HepG2 (cell line): ENCODE results near the gene ARVCF. TPM values are rescaled to one million over a fixed set of nuclear protein-coding genes. Genes with fewer than 3 reads are reported as not detected.

Experiments used
- CBX1 ChIP-seq: IDR thresholded peaks from one replicate; pipeline ENCODE4 v1.6.1; 2016; ENCODE audit warnings: antibody characterized with exemption, low read depth
- NFATC3 ChIP-seq: sonication (generic); formaldehyde crosslinking; IDR thresholded peaks from 2 replicates; pipeline ENCODE4 v1.5.1; 2020; ENCODE audit warnings: mild to moderate bottlenecking, missing genetic modification reagents
- ZNF550 ChIP-seq: sonication (generic); formaldehyde crosslinking; IDR thresholded peaks from 2 replicates; pipeline ENCODE4 v1.4.0; 2020; ENCODE audit warnings: mild to moderate bottlenecking, missing genetic modification reagents, borderline replicate concordance
- ZNF577 ChIP-seq: sonication (generic); formaldehyde crosslinking; IDR thresholded peaks from 2 replicates; pipeline ENCODE4 v1.4.0; 2020; ENCODE audit warnings: mild to moderate bottlenecking, low read depth, missing genetic modification reagents, borderline replicate concordance
- ZNF644 ChIP-seq: IDR thresholded peaks from 2 replicates; pipeline ENCODE4 v1.6.1; 2016; ENCODE audit warnings: low read depth
- ZNF713 ChIP-seq: sonication (generic); formaldehyde crosslinking; IDR thresholded peaks from 2 replicates; pipeline ENCODE4 v1.4.0; 2020; ENCODE audit warnings: mild to moderate bottlenecking, missing genetic modification reagents
- polyA plus RNA-seq, 8 experiments: library from polyadenylated mRNA; depleted of rRNA in 3 of 8; stranded (reverse) in 7 of 8; unstranded in 1 of 8; fragments of >200 nt; fragmentation: Illumina TruSeq in 4 of 8; extraction: Trizol in 4 of 8; gene quantifications; 2 replicates each; pipeline versions ENCODE4 v1.2.1 to v1.2.3, GENCODE V29; 2011 to 2016; ENCODE audit warnings: low read depth in 4 of 8, missing spikeins in 1 of 8, mixed read lengths in 1 of 8; ENCODE audit not compliant: insufficient read depth in 1 of 8
- total RNA-seq, 5 experiments: library from RNA; depleted of rRNA; stranded (reverse); fragments of >200 nt; fragmentation: Illumina TruSeq; extraction: Trizol; gene quantifications; 2 replicates each; pipeline ENCODE4 v1.2.3, GENCODE V29; 2016; ENCODE audit warnings: low read depth in 1 of 5
- TF ChIP-seq, protein P1 (sequence below): sonication (generic); formaldehyde crosslinking; IDR thresholded peaks from 2 replicates; pipeline ENCODE4 v1.5.1; 2020; ENCODE audit warnings: mild to moderate bottlenecking, missing genetic modification reagents, borderline replicate concordance
- TF ChIP-seq, protein P2 (sequence below): sonication (generic); formaldehyde crosslinking; conservative IDR thresholded peaks from 2 replicates; pipeline ENCODE4 v1.8.0; 2022; ENCODE audit warnings: mild to moderate bottlenecking, moderate library complexity, missing genetic modification reagents
- TF ChIP-seq, protein P3 (sequence below), 2 experiments: sonication (generic) in 1 of 2; formaldehyde crosslinking in 1 of 2; IDR thresholded peaks; 2 replicates each; pipeline versions ENCODE4 v1.4.0 to v1.6.1; 2018 to 2020; ENCODE audit warnings: missing genetic modification reagents in 2 of 2, borderline replicate concordance in 1 of 2, low read depth in 1 of 2, mild to moderate bottlenecking in 1 of 2, missing biosample characterization in 1 of 2
- TF ChIP-seq, protein P4 (sequence below): sonication (generic); formaldehyde crosslinking; IDR thresholded peaks from 2 replicates; pipeline ENCODE4 v1.5.1; 2020; ENCODE audit warnings: mild to moderate bottlenecking, missing genetic modification reagents, moderate library complexity
- TF ChIP-seq, protein P5 (sequence below): IDR thresholded peaks from 2 replicates; pipeline ENCODE4 v1.6.1; 2016

ARVCF gene
- total and polyA plus RNA-seq, 2 of the 13 experiments (the other 11 are each of a cell fraction or from before 2014, with no cell fraction given), result 16.4 to 17.7 TPM

DNA sequence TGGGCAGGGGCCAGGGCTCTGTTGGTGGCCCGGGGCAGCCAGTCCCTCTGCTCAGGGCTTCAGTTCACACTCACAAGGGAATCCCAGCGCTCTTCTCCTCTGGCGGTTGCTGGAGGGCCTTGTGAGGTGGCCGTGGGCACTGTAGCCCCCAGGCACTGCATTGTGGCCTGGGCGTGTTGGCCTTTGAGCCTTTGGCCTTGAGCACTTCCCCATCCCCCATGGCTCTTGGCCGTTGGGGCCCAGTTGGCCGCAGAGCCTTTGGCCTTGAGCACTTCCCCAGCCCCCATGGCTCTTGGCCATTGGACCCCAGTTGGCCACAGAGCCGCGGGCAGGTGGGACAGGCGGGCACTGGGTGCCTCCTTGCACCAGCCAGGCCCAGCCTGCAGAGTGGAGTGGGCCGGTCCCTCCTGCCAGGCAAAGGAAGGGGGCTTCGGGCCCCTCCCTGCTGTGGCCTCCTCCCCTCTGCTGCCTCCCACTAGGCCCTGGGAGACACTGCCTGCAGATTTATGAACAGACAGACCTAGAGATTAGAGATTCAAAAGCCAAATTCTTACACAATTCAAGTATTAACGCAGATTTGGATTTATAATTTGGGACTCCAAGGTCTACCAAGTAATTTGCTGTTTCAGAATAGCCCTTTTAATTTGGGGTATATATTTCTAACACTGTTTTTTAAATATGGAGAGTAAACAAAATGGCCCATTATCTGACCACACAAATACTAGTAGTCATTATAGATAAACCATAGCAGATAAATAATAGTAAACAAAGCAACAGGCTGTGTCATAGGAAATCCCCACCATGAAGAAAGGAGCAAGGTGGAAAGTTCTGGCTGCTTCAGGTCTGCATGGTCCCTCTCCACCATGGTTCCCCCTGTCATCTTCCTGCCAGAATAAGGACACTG lies 56.8 kb downstream of the ARVCF start (continued):
- TF ChIP-seq, protein P1, sequence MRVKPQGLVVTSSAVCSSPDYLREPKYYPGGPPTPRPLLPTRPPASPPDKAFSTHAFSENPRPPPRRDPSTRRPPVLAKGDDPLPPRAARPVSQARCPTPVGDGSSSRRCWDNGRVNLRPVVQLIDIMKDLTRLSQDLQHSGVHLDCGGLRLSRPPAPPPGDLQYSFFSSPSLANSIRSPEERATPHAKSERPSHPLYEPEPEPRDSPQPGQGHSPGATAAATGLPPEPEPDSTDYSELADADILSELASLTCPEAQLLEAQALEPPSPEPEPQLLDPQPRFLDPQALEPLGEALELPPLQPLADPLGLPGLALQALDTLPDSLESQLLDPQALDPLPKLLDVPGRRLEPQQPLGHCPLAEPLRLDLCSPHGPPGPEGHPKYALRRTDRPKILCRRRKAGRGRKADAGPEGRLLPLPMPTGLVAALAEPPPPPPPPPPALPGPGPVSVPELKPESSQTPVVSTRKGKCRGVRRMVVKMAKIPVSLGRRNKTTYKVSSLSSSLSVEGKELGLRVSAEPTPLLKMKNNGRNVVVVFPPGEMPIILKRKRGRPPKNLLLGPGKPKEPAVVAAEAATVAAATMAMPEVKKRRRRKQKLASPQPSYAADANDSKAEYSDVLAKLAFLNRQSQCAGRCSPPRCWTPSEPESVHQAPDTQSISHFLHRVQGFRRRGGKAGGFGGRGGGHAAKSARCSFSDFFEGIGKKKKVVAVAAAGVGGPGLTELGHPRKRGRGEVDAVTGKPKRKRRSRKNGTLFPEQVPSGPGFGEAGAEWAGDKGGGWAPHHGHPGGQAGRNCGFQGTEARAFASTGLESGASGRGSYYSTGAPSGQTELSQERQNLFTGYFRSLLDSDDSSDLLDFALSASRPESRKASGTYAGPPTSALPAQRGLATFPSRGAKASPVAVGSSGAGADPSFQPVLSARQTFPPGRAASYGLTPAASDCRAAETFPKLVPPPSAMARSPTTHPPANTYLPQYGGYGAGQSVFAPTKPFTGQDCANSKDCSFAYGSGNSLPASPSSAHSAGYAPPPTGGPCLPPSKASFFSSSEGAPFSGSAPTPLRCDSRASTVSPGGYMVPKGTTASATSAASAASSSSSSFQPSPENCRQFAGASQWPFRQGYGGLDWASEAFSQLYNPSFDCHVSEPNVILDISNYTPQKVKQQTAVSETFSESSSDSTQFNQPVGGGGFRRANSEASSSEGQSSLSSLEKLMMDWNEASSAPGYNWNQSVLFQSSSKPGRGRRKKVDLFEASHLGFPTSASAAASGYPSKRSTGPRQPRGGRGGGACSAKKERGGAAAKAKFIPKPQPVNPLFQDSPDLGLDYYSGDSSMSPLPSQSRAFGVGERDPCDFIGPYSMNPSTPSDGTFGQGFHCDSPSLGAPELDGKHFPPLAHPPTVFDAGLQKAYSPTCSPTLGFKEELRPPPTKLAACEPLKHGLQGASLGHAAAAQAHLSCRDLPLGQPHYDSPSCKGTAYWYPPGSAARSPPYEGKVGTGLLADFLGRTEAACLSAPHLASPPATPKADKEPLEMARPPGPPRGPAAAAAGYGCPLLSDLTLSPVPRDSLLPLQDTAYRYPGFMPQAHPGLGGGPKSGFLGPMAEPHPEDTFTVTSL (CRISPR knock-in tag), result no peak
- TF ChIP-seq NFATC3 (CRISPR knock-in tag), result no peak
- TF ChIP-seq ZNF550 (CRISPR knock-in tag), result no peak
- peak; percentile 89 for TF ChIP-seq ZNF644
- no peak for TF ChIP-seq ZNF577 (CRISPR knock-in tag)
- TF ChIP-seq, protein P2, sequence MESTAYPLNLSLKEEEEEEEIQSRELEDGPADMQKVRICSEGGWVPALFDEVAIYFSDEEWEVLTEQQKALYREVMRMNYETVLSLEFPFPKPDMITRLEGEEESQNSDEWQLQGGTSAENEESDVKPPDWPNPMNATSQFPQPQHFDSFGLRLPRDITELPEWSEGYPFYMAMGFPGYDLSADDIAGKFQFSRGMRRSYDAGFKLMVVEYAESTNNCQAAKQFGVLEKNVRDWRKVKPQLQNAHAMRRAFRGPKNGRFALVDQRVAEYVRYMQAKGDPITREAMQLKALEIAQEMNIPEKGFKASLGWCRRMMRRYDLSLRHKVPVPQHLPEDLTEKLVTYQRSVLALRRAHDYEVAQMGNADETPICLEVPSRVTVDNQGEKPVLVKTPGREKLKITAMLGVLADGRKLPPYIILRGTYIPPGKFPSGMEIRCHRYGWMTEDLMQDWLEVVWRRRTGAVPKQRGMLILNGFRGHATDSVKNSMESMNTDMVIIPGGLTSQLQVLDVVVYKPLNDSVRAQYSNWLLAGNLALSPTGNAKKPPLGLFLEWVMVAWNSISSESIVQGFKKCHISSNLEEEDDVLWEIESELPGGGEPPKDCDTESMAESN (CRISPR knock-in tag), result 0 out of 2 replicates have a peak, but pooled peaks have one; percentile 35
- no peak for TF ChIP-seq CBX1
- no peak for TF ChIP-seq ZNF713 (CRISPR knock-in tag)
- TF ChIP-seq, protein P3, sequence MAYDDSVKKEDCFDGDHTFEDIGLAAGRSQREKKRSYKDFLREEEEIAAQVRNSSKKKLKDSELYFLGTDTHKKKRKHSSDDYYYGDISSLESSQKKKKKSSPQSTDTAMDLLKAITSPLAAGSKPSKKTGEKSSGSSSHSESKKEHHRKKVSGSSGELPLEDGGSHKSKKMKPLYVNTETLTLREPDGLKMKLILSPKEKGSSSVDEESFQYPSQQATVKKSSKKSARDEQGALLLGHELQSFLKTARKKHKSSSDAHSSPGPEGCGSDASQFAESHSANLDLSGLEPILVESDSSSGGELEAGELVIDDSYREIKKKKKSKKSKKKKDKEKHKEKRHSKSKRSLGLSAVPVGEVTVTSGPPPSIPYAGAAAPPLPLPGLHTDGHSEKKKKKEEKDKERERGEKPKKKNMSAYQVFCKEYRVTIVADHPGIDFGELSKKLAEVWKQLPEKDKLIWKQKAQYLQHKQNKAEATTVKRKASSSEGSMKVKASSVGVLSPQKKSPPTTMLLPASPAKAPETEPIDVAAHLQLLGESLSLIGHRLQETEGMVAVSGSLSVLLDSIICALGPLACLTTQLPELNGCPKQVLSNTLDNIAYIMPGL (CRISPR knock-in tag; IDR thresholded peaks at IDR 0.05; ENCODE audit: borderline replicate concordance in 1 of 2, low read depth in 1 of 2), result no peak; a peak in 1 of 4 replicates
- TF ChIP-seq, protein P4, sequence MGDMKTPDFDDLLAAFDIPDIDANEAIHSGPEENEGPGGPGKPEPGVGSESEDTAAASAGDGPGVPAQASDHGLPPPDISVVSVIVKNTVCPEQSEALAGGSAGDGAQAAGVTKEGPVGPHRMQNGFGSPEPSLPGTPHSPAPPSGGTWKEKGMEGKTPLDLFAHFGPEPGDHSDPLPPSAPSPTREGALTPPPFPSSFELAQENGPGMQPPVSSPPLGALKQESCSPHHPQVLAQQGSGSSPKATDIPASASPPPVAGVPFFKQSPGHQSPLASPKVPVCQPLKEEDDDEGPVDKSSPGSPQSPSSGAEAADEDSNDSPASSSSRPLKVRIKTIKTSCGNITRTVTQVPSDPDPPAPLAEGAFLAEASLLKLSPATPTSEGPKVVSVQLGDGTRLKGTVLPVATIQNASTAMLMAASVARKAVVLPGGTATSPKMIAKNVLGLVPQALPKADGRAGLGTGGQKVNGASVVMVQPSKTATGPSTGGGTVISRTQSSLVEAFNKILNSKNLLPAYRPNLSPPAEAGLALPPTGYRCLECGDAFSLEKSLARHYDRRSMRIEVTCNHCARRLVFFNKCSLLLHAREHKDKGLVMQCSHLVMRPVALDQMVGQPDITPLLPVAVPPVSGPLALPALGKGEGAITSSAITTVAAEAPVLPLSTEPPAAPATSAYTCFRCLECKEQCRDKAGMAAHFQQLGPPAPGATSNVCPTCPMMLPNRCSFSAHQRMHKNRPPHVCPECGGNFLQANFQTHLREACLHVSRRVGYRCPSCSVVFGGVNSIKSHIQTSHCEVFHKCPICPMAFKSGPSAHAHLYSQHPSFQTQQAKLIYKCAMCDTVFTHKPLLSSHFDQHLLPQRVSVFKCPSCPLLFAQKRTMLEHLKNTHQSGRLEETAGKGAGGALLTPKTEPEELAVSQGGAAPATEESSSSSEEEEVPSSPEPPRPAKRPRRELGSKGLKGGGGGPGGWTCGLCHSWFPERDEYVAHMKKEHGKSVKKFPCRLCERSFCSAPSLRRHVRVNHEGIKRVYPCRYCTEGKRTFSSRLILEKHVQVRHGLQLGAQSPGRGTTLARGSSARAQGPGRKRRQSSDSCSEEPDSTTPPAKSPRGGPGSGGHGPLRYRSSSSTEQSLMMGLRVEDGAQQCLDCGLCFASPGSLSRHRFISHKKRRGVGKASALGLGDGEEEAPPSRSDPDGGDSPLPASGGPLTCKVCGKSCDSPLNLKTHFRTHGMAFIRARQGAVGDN, result peak; percentile 89
- TF ChIP-seq, protein P5, sequence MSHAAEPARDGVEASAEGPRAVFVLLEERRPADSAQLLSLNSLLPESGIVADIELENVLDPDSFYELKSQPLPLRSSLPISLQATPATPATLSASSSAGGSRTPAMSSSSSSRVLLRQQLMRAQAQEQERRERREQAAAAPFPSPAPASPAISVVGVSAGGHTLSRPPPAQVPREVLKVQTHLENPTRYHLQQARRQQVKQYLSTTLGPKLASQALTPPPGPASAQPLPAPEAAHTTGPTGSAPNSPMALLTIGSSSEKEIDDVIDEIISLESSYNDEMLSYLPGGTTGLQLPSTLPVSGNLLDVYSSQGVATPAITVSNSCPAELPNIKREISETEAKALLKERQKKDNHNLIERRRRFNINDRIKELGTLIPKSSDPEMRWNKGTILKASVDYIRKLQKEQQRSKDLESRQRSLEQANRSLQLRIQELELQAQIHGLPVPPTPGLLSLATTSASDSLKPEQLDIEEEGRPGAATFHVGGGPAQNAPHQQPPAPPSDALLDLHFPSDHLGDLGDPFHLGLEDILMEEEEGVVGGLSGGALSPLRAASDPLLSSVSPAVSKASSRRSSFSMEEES (CRISPR knock-in tag), result peak; percentile 21; the same call in 1 of the 2 replicates
